IMR-90 (cell line): Measurements from ENCODE around the gene TTC3. TPM values are rescaled to one million over a fixed set of nuclear protein-coding genes. Genes with fewer than 3 reads are reported as not detected.

ENCODE experiments used
- ATAC-seq: fragments of 200-7000 bp; cut with Tn5 transposase; 2 replicates; pipeline ENCODE4 v1.9.1; 2020; ENCODE audit warnings: low read depth, mild to moderate bottlenecking, moderate library complexity
- BruUV-seq: library from RNA; stranded (reverse); fragments of 400-500 nt; replicated peaks from 2 replicates; lab custom pipeline; 2021; lab: Mats Ljungman, UMichigan
- CTCF ChIA-PET: fragments of 300-600 bp; formaldehyde crosslinking; extraction: SDS; loops from one replicate; lab custom pipeline; 2021; ENCODE audit warnings: antibody characterized with exemption; lab: Yijun Ruan, JAX
- POLR2A ChIA-PET: fragments of 300-600 bp; sonication (Branson Sonifier 250); formaldehyde crosslinking; loops from one replicate; lab custom pipeline; 2022; ENCODE audit warnings: antibody characterized with exemption; ENCODE audit not compliant: unreplicated experiment; lab: Charles Lee
- DNase-seq: peaks from one replicate; pipeline ENCODE4 v3.0.0; 2013
- H2AFZ ChIP-seq: replicated peaks from 2 replicates; pipeline ENCODE3; 2013; ENCODE audit warnings: low read length, mild to moderate bottlenecking; ENCODE audit not compliant: poor library complexity
- H2AK5ac ChIP-seq: 2 replicates; pipeline ENCODE4 v1.6.1; 2013; ENCODE audit warnings: low read depth, low read length, inconsistent platforms
- H2AK9ac ChIP-seq: replicated peaks from 2 replicates; pipeline ENCODE3; 2013; ENCODE audit warnings: mild to moderate bottlenecking, low read depth, low read length, moderate library complexity; ENCODE audit not compliant: poor library complexity
- H2BK120ac ChIP-seq: 2 replicates; pipeline ENCODE4 v1.6.1; 2013; ENCODE audit warnings: low read depth, low read length, inconsistent platforms
- H2BK15ac ChIP-seq: 3 replicates; pipeline ENCODE4 v1.6.1; 2013; ENCODE audit warnings: low read depth, low read length, inconsistent platforms
- H2BK20ac ChIP-seq: 2 replicates; pipeline ENCODE4 v1.6.1; 2013; ENCODE audit warnings: low read depth, mild to moderate bottlenecking, inconsistent platforms, low read length, moderate library complexity
- H2BK5ac ChIP-seq: 2 replicates; pipeline ENCODE4 v1.6.1; 2013; ENCODE audit warnings: mild to moderate bottlenecking, low read depth, low read length, inconsistent platforms; ENCODE audit not compliant: poor library complexity, severe bottlenecking
- H3K14ac ChIP-seq: replicated peaks from 2 replicates; pipeline ENCODE4 v1.6.1; 2013; ENCODE audit warnings: low read depth, low read length, inconsistent platforms
- H3K18ac ChIP-seq: 2 replicates; pipeline ENCODE4 v1.6.1; 2013; ENCODE audit warnings: low read depth, low read length, control low read depth
- H3K23ac ChIP-seq: 2 replicates; pipeline ENCODE4 v1.6.1; 2013; ENCODE audit warnings: low read depth, low read length, inconsistent platforms
- H3K27ac ChIP-seq: 2 replicates; pipeline ENCODE4 v1.5.1; 2013; ENCODE audit warnings: mild to moderate bottlenecking, control low read depth, low read length; ENCODE audit not compliant: insufficient read depth
- H3K27me3 ChIP-seq: 2 replicates; pipeline ENCODE4 v1.6.1; 2013; ENCODE audit warnings: low read length; ENCODE audit not compliant: control insufficient read depth, insufficient read depth
- H3K36me3 ChIP-seq: 2 replicates; pipeline ENCODE4 v1.6.1; 2013; ENCODE audit warnings: low read length, mixed read lengths; ENCODE audit not compliant: control insufficient read depth, insufficient read depth
- H3K4ac ChIP-seq: 2 replicates; pipeline ENCODE4 v1.6.1; 2013; ENCODE audit warnings: low read depth, low read length, inconsistent platforms
- H3K4me1 ChIP-seq: 2 replicates; pipeline ENCODE4 v1.6.1; 2013; ENCODE audit warnings: low read length, mixed read lengths; ENCODE audit not compliant: control insufficient read depth, insufficient read depth
- H3K4me2 ChIP-seq: 2 replicates; pipeline ENCODE4 v1.6.1; 2013; ENCODE audit warnings: low read depth, mild to moderate bottlenecking, control low read depth, low read length, moderate library complexity
- H3K4me3 ChIP-seq: 2 replicates; pipeline ENCODE4 v1.5.1; 2013; ENCODE audit warnings: low read depth, mild to moderate bottlenecking, control low read depth, low read length, moderate library complexity; ENCODE audit not compliant: insufficient read depth
- H3K56ac ChIP-seq: 2 replicates; pipeline ENCODE4 v1.6.1; 2013; ENCODE audit warnings: low read length, inconsistent platforms; ENCODE audit not compliant: insufficient read depth; ENCODE audit errors: extremely low read depth
- H3K79me1 ChIP-seq, 2 experiments: 2 replicates each; pipeline ENCODE4 v1.6.1; 2013; ENCODE audit warnings: low read length in 2 of 2, inconsistent platforms in 1 of 2, low read depth in 1 of 2
- H3K9ac ChIP-seq: 2 replicates; pipeline ENCODE4 v1.6.1; 2013; ENCODE audit warnings: low read depth, low read length, control low read depth
- H3K9me1 ChIP-seq: 2 replicates; pipeline ENCODE4 v1.6.1; 2013; ENCODE audit warnings: low read length, inconsistent platforms; ENCODE audit not compliant: insufficient read depth
- H3K9me3 ChIP-seq: 2 replicates; pipeline ENCODE4 v1.6.1; 2013; ENCODE audit warnings: low read length; ENCODE audit not compliant: control insufficient read depth, insufficient read depth
- H4K20me1 ChIP-seq: 2 replicates; pipeline ENCODE4 v1.6.1; 2013; ENCODE audit warnings: low read length, inconsistent platforms; ENCODE audit not compliant: insufficient read depth
- H4K5ac ChIP-seq: 2 replicates; pipeline ENCODE4 v1.6.1; 2013; ENCODE audit warnings: mild to moderate bottlenecking, low read depth, low read length, control low read depth
- H4K8ac ChIP-seq, 2 experiments: 2 replicates each; pipeline ENCODE4 v1.6.1; 2013; ENCODE audit warnings: low read depth in 2 of 2, low read length in 2 of 2, control low read depth in 1 of 2, inconsistent platforms in 1 of 2
- H4K91ac ChIP-seq: 2 replicates; pipeline ENCODE4 v1.6.1; 2013; ENCODE audit warnings: low read depth, low read length, inconsistent platforms; ENCODE audit not compliant: insufficient read depth
- BHLHE40 ChIP-seq: fragments of 150-350 bp; IDR thresholded peaks from 2 replicates; pipeline ENCODE4 v1.6.1; 2016; ENCODE audit warnings: mild to moderate bottlenecking, low read depth, low read length
- CEBPB ChIP-seq: IDR thresholded peaks from 2 replicates; pipeline ENCODE4 v1.6.1; 2012; ENCODE audit warnings: low read depth, low read length, improper control_type of control experiment
- CHD1 ChIP-seq: IDR thresholded peaks from 2 replicates; pipeline ENCODE4 v1.6.1; 2012; ENCODE audit warnings: low read depth, low read length, improper control_type of control experiment
- FOS ChIP-seq: fragments of 150-350 bp; IDR thresholded peaks from 2 replicates; pipeline ENCODE4 v1.6.1; 2016; ENCODE audit warnings: low read depth, low read length
- MAFK ChIP-seq: IDR thresholded peaks from 2 replicates; pipeline ENCODE4 v1.6.1; 2012; ENCODE audit warnings: low read depth, low read length, improper control_type of control experiment
- MAZ ChIP-seq: IDR thresholded peaks from 2 replicates; pipeline ENCODE4 v1.6.1; 2012; ENCODE audit warnings: low read depth, mild to moderate bottlenecking, low read length, improper control_type of control experiment, moderate library complexity, borderline replicate concordance
- MXI1 ChIP-seq: IDR thresholded peaks from 2 replicates; pipeline ENCODE4 v1.6.1; 2012; ENCODE audit warnings: low read depth, mild to moderate bottlenecking, low read length, moderate library complexity, borderline replicate concordance
- NFE2L2 ChIP-seq: fragments of 150-350 bp; IDR thresholded peaks from 2 replicates; pipeline ENCODE4 v1.6.1; 2016; ENCODE audit warnings: low read depth, mild to moderate bottlenecking, low read length
- POLR2A ChIP-seq: IDR thresholded peaks from 2 replicates; pipeline ENCODE4 v1.6.1; 2012; ENCODE audit warnings: mild to moderate bottlenecking, low read depth, low read length
- RAD21 ChIP-seq: IDR thresholded peaks from 2 replicates; pipeline ENCODE4 v1.6.1; 2012; ENCODE audit warnings: low read length, improper control_type of control experiment
- RCOR1 ChIP-seq: IDR thresholded peaks from 2 replicates; pipeline ENCODE4 v1.6.1; 2012; ENCODE audit warnings: mild to moderate bottlenecking, low read length, improper control_type of control experiment; ENCODE audit not compliant: insufficient replicate concordance
- RFX5 ChIP-seq: IDR thresholded peaks from 2 replicates; pipeline ENCODE4 v1.8.0; 2012; ENCODE audit warnings: low read depth, mild to moderate bottlenecking, low read length, moderate library complexity
- SMC3 ChIP-seq: fragments of 150-350 bp; IDR thresholded peaks from 2 replicates; pipeline ENCODE4 v1.6.1; 2016; ENCODE audit warnings: low read depth, mild to moderate bottlenecking, antibody characterized with exemption, low read length, moderate library complexity
- WGBS, 2 experiments: methylation state at CpG; one replicate each; pipeline versions ENCODE4 v1.1.5 to v1.1.7; 2013; ENCODE audit warnings: missing lambda C conversion rate in 2 of 2; ENCODE audit not compliant: insufficient read length in 1 of 2; ENCODE audit errors: extremely low coverage in 2 of 2; 5-methylcytosine and 5-hydroxymethylcytosine counted together
- dilution Hi-C: fragments of 300-500 bp; cut with HindIII; formaldehyde crosslinking; loops from one replicate; pipeline ENCODE4 v1.14.3; 2018; ENCODE audit warnings: low sequenced_read_pairs; ENCODE audit not compliant: unreplicated experiment
- in situ Hi-C: fragments of 300-500 bp; cut with MboI; formaldehyde crosslinking; loops from 3 replicates; pipeline ENCODE4 v1.14.3; 2019; ENCODE audit warnings: low sequenced_read_pairs, inconsistent platforms, mixed read lengths
- intact Hi-C: fragments of 100-400 bp; cut with micrococcal nuclease; formaldehyde crosslinking; loops from 2 replicates; pipeline ENCODE4 v1.10.0; 2022
- polyA plus RNA-seq, 3 experiments: library from polyadenylated mRNA; depleted of rRNA; stranded (reverse); fragments of >200 nt; gene quantifications; 2 replicates each; pipeline ENCODE4 v1.2.3, GENCODE V29; 2012; ENCODE audit warnings: low replicate concordance in 1 of 3
- total RNA-seq: library from RNA; depleted of rRNA; stranded (reverse); fragments of >200 nt; gene quantifications from 2 replicates; pipeline ENCODE4 v1.2.3, GENCODE V29; 2012
- TF ChIP-seq, protein P1 (sequence below): conservative IDR thresholded peaks from 2 replicates; pipeline ENCODE4 v1.5.1; 2012; ENCODE audit warnings: mild to moderate bottlenecking, low read depth, low read length, improper control_type of control experiment
- TF ChIP-seq, protein P2 (sequence below): fragments of 150-350 bp; IDR thresholded peaks from 2 replicates; pipeline ENCODE4 v1.6.1; 2016; ENCODE audit warnings: low read depth, mild to moderate bottlenecking, low read length, moderate library complexity, borderline replicate concordance

TTC3 gene
- total and polyA plus RNA-seq, 2 of the 4 experiments (the other 2 are of a cell fraction), result 96.7 to 293 TPM

DNA sequence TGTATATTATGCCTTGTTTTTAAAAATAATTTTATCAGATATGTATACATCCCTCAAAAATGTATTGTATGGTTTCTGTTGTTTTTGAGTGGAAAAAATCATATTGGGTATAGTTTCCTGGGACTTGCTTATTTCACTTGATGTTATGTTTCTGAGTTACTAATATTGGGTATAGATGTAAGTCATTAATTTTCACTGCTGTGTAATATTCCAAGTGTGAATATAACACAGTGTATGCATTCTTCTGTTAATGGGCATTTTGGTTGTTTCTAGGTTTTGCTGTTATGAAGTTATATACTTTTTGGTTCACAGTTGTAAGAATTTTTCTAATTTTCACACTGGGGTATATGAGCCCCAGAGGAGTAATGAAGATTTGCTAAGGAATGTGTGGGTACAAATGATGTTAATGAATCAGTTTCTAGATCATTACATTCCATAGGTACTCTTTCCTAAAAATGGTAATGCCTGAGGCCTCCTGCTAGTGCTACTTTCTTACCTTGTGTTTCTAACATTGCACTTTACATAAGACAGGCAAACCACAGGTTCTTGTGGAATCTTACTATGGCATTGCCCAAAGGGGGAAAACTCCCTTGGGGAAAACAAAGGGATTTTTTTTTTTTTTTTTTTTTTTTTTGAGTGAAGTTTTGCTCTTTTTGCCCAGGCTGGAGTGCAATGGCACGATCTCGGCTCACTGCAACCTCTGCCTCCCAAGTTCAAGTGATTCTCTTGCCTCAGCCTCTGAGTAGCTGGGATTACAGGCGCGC is 3.2 kb downstream of the TTC3 start:
- H3K27me3 ChIP-seq, result no peaks in the 10 kb centered on the region
- WGBS, 2 experiments, result no CpG with 5 or more reads among the region's 4 CpGs
- H4K5ac ChIP-seq, result no peak overlapping the region
- no peak overlapping the region for H3K14ac ChIP-seq
- no peak for DNase-seq
- no peak overlapping the region for H2AK5ac ChIP-seq
- no peak overlapping the region for H3K23ac ChIP-seq
- no peak overlapping the region for H2AK9ac ChIP-seq
- dilution Hi-C loops (no loop called here), in situ Hi-C loops (no loop called here), intact Hi-C loops (no loop called here)
- BruUV-seq, result no TSS peak
- no peak overlapping the region for H3K9ac ChIP-seq
- no peak overlapping the region for H2BK5ac ChIP-seq
- no peak overlapping the region for H3K4me3 ChIP-seq
- no peak overlapping the region for H3K27ac ChIP-seq
- TF ChIP-seq BHLHE40 (no peak), MAZ (no peak), CHD1 (no peak), CEBPB (no peak), MXI1 (no peak), RCOR1 (no peak), NFE2L2 (no peak), SMC3 (no peak), MAFK (no peak), RAD21 (no peak), FOS (no peak), RFX5 (no peak), POLR2A (no peak)
- TF ChIP-seq, protein P1, sequence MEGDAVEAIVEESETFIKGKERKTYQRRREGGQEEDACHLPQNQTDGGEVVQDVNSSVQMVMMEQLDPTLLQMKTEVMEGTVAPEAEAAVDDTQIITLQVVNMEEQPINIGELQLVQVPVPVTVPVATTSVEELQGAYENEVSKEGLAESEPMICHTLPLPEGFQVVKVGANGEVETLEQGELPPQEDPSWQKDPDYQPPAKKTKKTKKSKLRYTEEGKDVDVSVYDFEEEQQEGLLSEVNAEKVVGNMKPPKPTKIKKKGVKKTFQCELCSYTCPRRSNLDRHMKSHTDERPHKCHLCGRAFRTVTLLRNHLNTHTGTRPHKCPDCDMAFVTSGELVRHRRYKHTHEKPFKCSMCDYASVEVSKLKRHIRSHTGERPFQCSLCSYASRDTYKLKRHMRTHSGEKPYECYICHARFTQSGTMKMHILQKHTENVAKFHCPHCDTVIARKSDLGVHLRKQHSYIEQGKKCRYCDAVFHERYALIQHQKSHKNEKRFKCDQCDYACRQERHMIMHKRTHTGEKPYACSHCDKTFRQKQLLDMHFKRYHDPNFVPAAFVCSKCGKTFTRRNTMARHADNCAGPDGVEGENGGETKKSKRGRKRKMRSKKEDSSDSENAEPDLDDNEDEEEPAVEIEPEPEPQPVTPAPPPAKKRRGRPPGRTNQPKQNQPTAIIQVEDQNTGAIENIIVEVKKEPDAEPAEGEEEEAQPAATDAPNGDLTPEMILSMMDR, result no peak
- TF ChIP-seq, protein P2, sequence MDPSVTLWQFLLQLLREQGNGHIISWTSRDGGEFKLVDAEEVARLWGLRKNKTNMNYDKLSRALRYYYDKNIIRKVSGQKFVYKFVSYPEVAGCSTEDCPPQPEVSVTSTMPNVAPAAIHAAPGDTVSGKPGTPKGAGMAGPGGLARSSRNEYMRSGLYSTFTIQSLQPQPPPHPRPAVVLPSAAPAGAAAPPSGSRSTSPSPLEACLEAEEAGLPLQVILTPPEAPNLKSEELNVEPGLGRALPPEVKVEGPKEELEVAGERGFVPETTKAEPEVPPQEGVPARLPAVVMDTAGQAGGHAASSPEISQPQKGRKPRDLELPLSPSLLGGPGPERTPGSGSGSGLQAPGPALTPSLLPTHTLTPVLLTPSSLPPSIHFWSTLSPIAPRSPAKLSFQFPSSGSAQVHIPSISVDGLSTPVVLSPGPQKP, result no peak
- H2AFZ ChIP-seq, result no peak overlapping the region
- no peak overlapping the region for H3K4me2 ChIP-seq
- peaks cover 9% of the 10 kb centered on the region for H3K4me1 ChIP-seq
- H3K9me1 ChIP-seq, result peaks cover 13% of the 10 kb centered on the region; the same call in 1 of the 2 replicates
- no peak overlapping the region for H3K18ac ChIP-seq
- no peaks in the 10 kb centered on the region for H3K9me3 ChIP-seq
- H2BK15ac ChIP-seq, result no peak overlapping the region
- no peak overlapping the region for H3K4ac ChIP-seq
- H2BK120ac ChIP-seq, result no peak overlapping the region
- no peaks in the 10 kb centered on the region for H3K36me3 ChIP-seq
- peaks cover 65% of the 10 kb centered on the region for H4K20me1 ChIP-seq
- ChIA-PET POLR2A (no interaction called here), CTCF (no interaction called here)
- ATAC-seq, result no peak
- no peak overlapping the region for H4K91ac ChIP-seq
- H3K79me1 ChIP-seq, result peaks cover 6 to 46% of the 10 kb centered on the region in 2 experiments
- no peak overlapping the region for H2BK20ac ChIP-seq
- H3K56ac ChIP-seq, result no peak overlapping the region
- no peak overlapping the region for H4K8ac ChIP-seq
